H1 (cell line): Measurements from ENCODE around the gene CD81. TPM values are rescaled to one million over a fixed set of nuclear protein-coding genes. Genes with fewer than 3 reads are reported as not detected.

Experiments used
- CTCF ChIA-PET: fragments of 300-600 bp; sonication (Branson Sonifier 250); formaldehyde crosslinking; loops from one replicate; lab custom pipeline; 2021; ENCODE audit not compliant: partially characterized antibody; lab: Charles Lee
- POLR2A ChIA-PET: fragments of 300-600 bp; sonication (Branson Sonifier 250); formaldehyde crosslinking; loops from one replicate; lab custom pipeline; 2021; ENCODE audit warnings: inconsistent platforms; ENCODE audit not compliant: partially characterized antibody; lab: Charles Lee
- DNase-seq, 2 experiments: peaks; one replicate each; pipeline versions ENCODE4 v3.0.0 to v3.0.0-alpha.2; 2010 to 2022; ENCODE audit warnings: low spot score in 2 of 2, low read depth in 1 of 2, mixed read lengths in 1 of 2
- FAIRE-seq: peaks from 2 replicates; lab custom pipeline; 2011; peaks lifted over from hg19 to GRCh38; lab: Jason Lieb, UNC
- H2AFZ ChIP-seq: 2 replicates; pipeline ENCODE4 v1.8.1; 2012; ENCODE audit warnings: low read length, inconsistent platforms
- H2AK5ac ChIP-seq: 2 replicates; pipeline ENCODE4 v1.6.1; 2013; ENCODE audit warnings: low read depth, low read length
- H2BK120ac ChIP-seq: replicated peaks from 2 replicates; pipeline ENCODE3; 2013; ENCODE audit warnings: low read depth, low read length, inconsistent platforms
- H2BK12ac ChIP-seq: 2 replicates; pipeline ENCODE4 v1.6.1; 2013; ENCODE audit warnings: low read depth, low read length
- H2BK15ac ChIP-seq: 2 replicates; pipeline ENCODE4 v1.6.1; 2013; ENCODE audit warnings: low read length
- H2BK20ac ChIP-seq: 2 replicates; pipeline ENCODE4 v1.6.1; 2013; ENCODE audit warnings: low read length
- H2BK5ac ChIP-seq: 2 replicates; pipeline ENCODE4 v1.6.1; 2013; ENCODE audit warnings: low read depth, low read length
- H3K14ac ChIP-seq: 2 replicates; pipeline ENCODE4 v1.6.1; 2013; ENCODE audit warnings: inconsistent platforms; ENCODE audit not compliant: insufficient read length
- H3K18ac ChIP-seq: 2 replicates; pipeline ENCODE4 v1.6.1; 2013; ENCODE audit warnings: low read length; ENCODE audit errors: extremely low read depth
- H3K23ac ChIP-seq: 2 replicates; pipeline ENCODE4 v1.6.1; 2013; ENCODE audit warnings: inconsistent platforms; ENCODE audit not compliant: insufficient read length
- H3K23me2 ChIP-seq: 2 replicates; pipeline ENCODE4 v1.6.1; 2013; ENCODE audit warnings: low read depth, low read length
- H3K27ac ChIP-seq: 2 replicates; pipeline ENCODE4 v1.6.1; 2011; ENCODE audit warnings: low read depth, low read length, inconsistent platforms
- H3K27me3 ChIP-seq, 4 experiments: replicated peaks in 1 of 4; 1 replicate in 1 of 4; 2 replicates in 3 of 4; pipeline versions ENCODE4 v1.6.1 to v1.8.1; 2011 to 2013; ENCODE audit warnings: low read length in 3 of 4, mild to moderate bottlenecking in 3 of 4, inconsistent platforms in 2 of 4, mixed read lengths in 2 of 4, moderate library complexity in 1 of 4; ENCODE audit not compliant: control insufficient read depth in 3 of 4, insufficient read depth in 3 of 4; ENCODE audit errors: extremely low read depth in 1 of 4
- H3K36me3 ChIP-seq, 4 experiments: 2 replicates each; pipeline versions ENCODE4 v1.6.1 to v1.8.1; 2011 to 2013; ENCODE audit warnings: mild to moderate bottlenecking in 4 of 4, low read length in 3 of 4, moderate library complexity in 2 of 4, control low read depth in 1 of 4, inconsistent platforms in 1 of 4; ENCODE audit not compliant: insufficient read depth in 4 of 4, control insufficient read depth in 2 of 4
- H3K4ac ChIP-seq: replicated peaks from 2 replicates; pipeline ENCODE3; 2013; ENCODE audit warnings: low read length, low read depth, mixed read lengths, inconsistent platforms; ENCODE audit not compliant: insufficient read length
- H3K4me1 ChIP-seq, 4 experiments: replicated peaks in 1 of 4; 1 replicate in 1 of 4; 2 replicates in 3 of 4; pipeline versions ENCODE4 v1.6.1 to v1.8.1; 2011 to 2013; ENCODE audit warnings: low read length in 3 of 4, inconsistent platforms in 2 of 4, mixed read lengths in 1 of 4; ENCODE audit not compliant: insufficient read depth in 4 of 4, control insufficient read depth in 3 of 4
- H3K4me2 ChIP-seq, 2 experiments: 2 replicates each; pipeline versions ENCODE4 v1.6.1 to v1.8.1; 2011 to 2013; ENCODE audit warnings: low read depth in 2 of 2, low read length in 2 of 2, control low read depth in 1 of 2, inconsistent platforms in 1 of 2, mild to moderate bottlenecking in 1 of 2; ENCODE audit not compliant: insufficient read depth in 1 of 2
- H3K4me3 ChIP-seq, 4 experiments: fragments of 200-600, 300-600 bp in 1 of 4; sonication (generic), shearing (Covaris generic), sonication (Bioruptor Twin) in 1 of 4; 2 replicates each; pipeline versions ENCODE4 v1.5.1 to v1.8.1; 2011 to 2016; ENCODE audit warnings: low read length in 4 of 4, low read depth in 3 of 4, control low read depth in 2 of 4, inconsistent platforms in 2 of 4, mild to moderate bottlenecking in 2 of 4, mixed read lengths in 1 of 4, moderate library complexity in 1 of 4; ENCODE audit not compliant: insufficient read depth in 2 of 4; ENCODE audit errors: extremely low read depth in 1 of 4
- H3K56ac ChIP-seq: replicated peaks from 2 replicates; pipeline ENCODE3; 2013; ENCODE audit warnings: low read depth, mild to moderate bottlenecking, mixed read lengths, low read length, inconsistent platforms; ENCODE audit not compliant: insufficient read length
- H3K79me1 ChIP-seq: 2 replicates; pipeline ENCODE4 v1.6.1; 2013; ENCODE audit warnings: low read depth, low read length, control low read depth
- H3K79me2 ChIP-seq, 2 experiments: 2 replicates each; pipeline versions ENCODE4 v1.6.1 to v1.8.1; 2012 to 2013; ENCODE audit warnings: low read length in 2 of 2, mild to moderate bottlenecking in 2 of 2, inconsistent platforms in 1 of 2; ENCODE audit not compliant: insufficient read depth in 2 of 2, control insufficient read depth in 1 of 2
- H3K9ac ChIP-seq, 4 experiments: replicated peaks in 1 of 4; 1 replicate in 1 of 4; 2 replicates in 3 of 4; pipeline versions ENCODE4 v1.6.1 to v1.8.1; 2011 to 2013; ENCODE audit warnings: low read depth in 3 of 4, low read length in 3 of 4, control low read depth in 2 of 4, mild to moderate bottlenecking in 2 of 4, moderate library complexity in 2 of 4, inconsistent platforms in 1 of 4; ENCODE audit errors: extremely low read depth in 1 of 4
- H3K9me3 ChIP-seq, 2 experiments: 2 replicates each; pipeline versions ENCODE4 v1.6.1 to v1.8.1; 2012 to 2013; ENCODE audit warnings: mild to moderate bottlenecking in 2 of 2, moderate library complexity in 2 of 2, control low read depth in 1 of 2, inconsistent platforms in 1 of 2, low read depth in 1 of 2, low read length in 1 of 2, mixed read lengths in 1 of 2; ENCODE audit not compliant: insufficient read depth in 2 of 2
- H4K20me1 ChIP-seq, 2 experiments: replicated peaks in 1 of 2; 2 replicates each; pipeline versions ENCODE3 to v1.8.1; 2011 to 2013; ENCODE audit warnings: inconsistent platforms in 2 of 2, low read length in 2 of 2, mild to moderate bottlenecking in 1 of 2; ENCODE audit not compliant: insufficient read depth in 2 of 2, control insufficient read depth in 1 of 2
- H4K5ac ChIP-seq: 2 replicates; pipeline ENCODE4 v1.6.1; 2013; ENCODE audit warnings: low read length, low read depth, mixed read lengths, inconsistent platforms; ENCODE audit not compliant: insufficient read length
- H4K8ac ChIP-seq: 2 replicates; pipeline ENCODE4 v1.8.0; 2013; ENCODE audit warnings: mild to moderate bottlenecking, moderate library complexity, low read length, inconsistent platforms; ENCODE audit not compliant: insufficient read depth; ENCODE audit errors: extremely low read depth
- H4K91ac ChIP-seq: replicated peaks from 2 replicates; pipeline ENCODE3; 2013; ENCODE audit warnings: low read length, mixed read lengths, inconsistent platforms; ENCODE audit not compliant: insufficient read length
- HDAC2 ChIP-seq, 2 experiments: fragments of 300-600 bp in 1 of 2; sonication (generic) in 1 of 2; IDR thresholded peaks; 2 replicates each; pipeline ENCODE4 v1.6.1; 2011 to 2012; ENCODE audit warnings: low read depth in 2 of 2, low read length in 2 of 2, mild to moderate bottlenecking in 2 of 2, moderate library complexity in 2 of 2, borderline replicate concordance in 1 of 2, inconsistent platforms in 1 of 2
- WGBS, 2 experiments: shearing (Covaris generic) in 1 of 2; methylation state at CpG; one replicate each; pipeline versions ENCODE4 v1.1.6 to v1.1.7; 2013 to 2015; ENCODE audit warnings: low lambda C conversion rate in 2 of 2, mixed read lengths in 2 of 2, inconsistent platforms in 1 of 2, low coverage in 1 of 2, missing lambda C conversion rate in 1 of 2; ENCODE audit not compliant: insufficient replicate concordance in 2 of 2, insufficient coverage in 1 of 2, insufficient read length in 1 of 2; ENCODE audit errors: extremely low coverage in 1 of 2, missing lambda C conversion rate in 1 of 2; 5-methylcytosine and 5-hydroxymethylcytosine counted together
- polyA plus RNA-seq, 7 experiments: library from polyadenylated mRNA; depleted of rRNA in 3 of 7; stranded (reverse) in 5 of 7; unstranded in 2 of 7; fragments of >200 nt in 5 of 7; fragments of 200-250 nt in 2 of 7; gene quantifications; 1 replicate in 5 of 7; 2 replicates in 1 of 7; 4 replicates in 1 of 7; pipeline versions ENCODE4 v1.2.1 to v1.2.3, GENCODE V29; 2011 to 2013; ENCODE audit warnings: missing spikeins in 2 of 7, mixed read lengths in 2 of 7
- total RNA-seq: library from RNA; stranded (reverse); fragmentation: NEBNext Ultra II Directional; extraction: Animal tissue kit (Norgen Biotek cat#: 25700); gene quantifications from 2 replicates; pipeline ENCODE4 v1.2.1, GENCODE V29; 2021

CD81 gene
- total and polyA plus RNA-seq, 2 of the 8 experiments (the other 6 are each of a cell fraction or from before 2014, with no cell fraction given), result 238 to 309 TPM

GRCh38 chr11:2391181-2391975 is 14.3 kb downstream of the CD81 start:
- no peaks in the 10 kb centered on the region for H3K23me2 ChIP-seq
- FAIRE-seq, result no peak
- H3K36me3 ChIP-seq, result peaks cover 0 to 13% (median under 1%) of the 10 kb centered on the region in 4 experiments; a peak in 4 of 8 replicates
- peak overlapping the region; percentile 68; the same call in 1 of the 2 replicates for H4K8ac ChIP-seq
- H4K91ac ChIP-seq, result no peak overlapping the region
- H3K4me2 ChIP-seq, result no peak overlapping the region; a peak in 1 of 4 replicates
- H3K4me1 ChIP-seq, result peaks cover 0 to 15% (median 11%) of the 10 kb centered on the region in 4 experiments; a peak in 5 of 7 replicates
- no peak overlapping the region for H3K56ac ChIP-seq
- no peak overlapping the region; the same call in 1 of the 2 replicates for H3K27ac ChIP-seq
- POLR2A ChIA-PET, result interaction anchor here (0.6 to 2.9 kb wide), 3 partner anchors 11 to 15 kb away, joined by 3 to 13 read pairs (median 8); partner anchors contain the start of gene CD81
- no peak overlapping the region for H3K18ac ChIP-seq
- H2BK5ac ChIP-seq, result no peak overlapping the region
- H4K20me1 ChIP-seq, result peaks cover 30 to 47% of the 10 kb centered on the region in 2 experiments
- no peak overlapping the region for H3K23ac ChIP-seq
- no peak overlapping the region for H2BK120ac ChIP-seq
- H2BK15ac ChIP-seq, result no peak overlapping the region
- CTCF ChIA-PET, result interaction anchor here (0.9 to 2.0 kb wide), 4 partner anchors 13 to 205 kb away, joined by 3 to 4 read pairs (median 4); no protein-coding TSS in a partner anchor
- H2BK20ac ChIP-seq, result no peak overlapping the region
- DNase-seq, result no peak
- no peak overlapping the region for H2AK5ac ChIP-seq
- no peak overlapping the region for H3K4ac ChIP-seq
- no peaks in the 10 kb centered on the region for H3K9me3 ChIP-seq
- H3K79me1 ChIP-seq, result peaks cover 20% of the 10 kb centered on the region
- no peak for TF ChIP-seq HDAC2 (IDR thresholded peaks at IDR 0.05; ENCODE audit: borderline replicate concordance in 1 of 2, low read depth in 2 of 2, low read length in 2 of 2)
- no peak overlapping the region for H2AFZ ChIP-seq
- H3K14ac ChIP-seq, result no peak overlapping the region
- 84% methylated on average over 18 of the region's 20 CpGs; no CpG with 5 or more reads in 1 of the 2 experiments for WGBS, 2 experiments
- H4K5ac ChIP-seq, result no peak overlapping the region
- no peaks in the 10 kb centered on the region for H3K27me3 ChIP-seq
- H3K4me3 ChIP-seq, result no peak overlapping the region
- H3K9ac ChIP-seq, result no peak overlapping the region
- H3K79me2 ChIP-seq, result peaks cover 9 to 35% of the 10 kb centered on the region in 2 experiments; a peak in 3 of 4 replicates
- no peak overlapping the region for H2BK12ac ChIP-seq
